Measurements from ENCODE around the gene STK32C.

Gene STK32C

GRCh38 chr10:132166216-132166950 is 141.4 kb downstream of the STK32C start:
- DNase-seq (ENCODE audit: low read depth) = no peak
- H3K4me3 ChIP-seq (ENCODE audit: low read depth, low read length) = no peak overlapping the region
- no peak for TF ChIP-seq CTCF (IDR thresholded peaks at IDR 0.05; ENCODE audit: insufficient read depth, low read depth, low read length, missing control alignments)

GRCh38 chr10:132165416-132165980 is 142.3 kb downstream of the STK32C start:
- no peak overlapping the region for H3K4me3 ChIP-seq (ENCODE audit: low read depth, low read length)
- DNase-seq (ENCODE audit: low read depth) = no peak
- TF ChIP-seq CTCF (IDR thresholded peaks at IDR 0.05; ENCODE audit: insufficient read depth, low read depth, low read length, missing control alignments) = no peak

GRCh38 chr10:132164761-132165278 is 142.9 kb downstream of the STK32C start:
- DNase-seq (ENCODE audit: low read depth) = no peak
- TF ChIP-seq CTCF (IDR thresholded peaks at IDR 0.05; ENCODE audit: insufficient read depth, low read depth, low read length, missing control alignments) = no peak
- no peak overlapping the region for H3K4me3 ChIP-seq (ENCODE audit: low read depth, low read length)

GRCh38 chr10:132163826-132164515 is 143.8 kb downstream of the STK32C start:
- no peak for TF ChIP-seq CTCF (IDR thresholded peaks at IDR 0.05; ENCODE audit: insufficient read depth, low read depth, low read length, missing control alignments)
- H3K4me3 ChIP-seq (ENCODE audit: low read depth, low read length) = no peak overlapping the region
- DNase-seq (ENCODE audit: low read depth) = no peak

GRCh38 chr10:132163278-132163765 is 144.4 kb downstream of the STK32C start:
- peak; percentile 21 for DNase-seq (ENCODE audit: low read depth)
- H3K4me3 ChIP-seq (ENCODE audit: low read depth, low read length) = no peak overlapping the region
- TF ChIP-seq CTCF (IDR thresholded peaks at IDR 0.05; ENCODE audit: insufficient read depth, low read depth, low read length, missing control alignments) = no peak

GRCh38 chr10:132162590-132163277 is 145.0 kb downstream of the STK32C start:
- no peak for TF ChIP-seq CTCF (IDR thresholded peaks at IDR 0.05; ENCODE audit: insufficient read depth, low read depth, low read length, missing control alignments)
- no peak overlapping the region for H3K4me3 ChIP-seq (ENCODE audit: low read depth, low read length)
- DNase-seq (ENCODE audit: low read depth) = no peak

Measured in GM12865 (cell line).